ENCODE results near the gene SYVN1. TPM values are rescaled to one million over a fixed set of nuclear protein-coding genes. Genes with fewer than 3 reads are reported as not detected.
A peak's percentile ranks its signal among the peaks of the same experiment; 100 is the strongest.

Gene SYVN1
- total and polyA plus RNA-seq, 12 donors: 9.7 to 124 (median 59.9) TPM

GRCh38 chr11:65112546-65113360 lies 21.6 kb downstream of the SYVN1 start:
- H3K27me3 ChIP-seq: no peaks in the 10 kb centered on the region
- intact Hi-C loops (cut with DNase I): no loop called here
- H3K4me1 ChIP-seq (replicated peaks in 1 of 2): peaks cover 49 to 64% of the 10 kb centered on the region in 2 donors
- no peaks in the 10 kb centered on the region for H3K9me3 ChIP-seq (replicated peaks in 1 of 3)
- TF ChIP-seq, protein P1, sequence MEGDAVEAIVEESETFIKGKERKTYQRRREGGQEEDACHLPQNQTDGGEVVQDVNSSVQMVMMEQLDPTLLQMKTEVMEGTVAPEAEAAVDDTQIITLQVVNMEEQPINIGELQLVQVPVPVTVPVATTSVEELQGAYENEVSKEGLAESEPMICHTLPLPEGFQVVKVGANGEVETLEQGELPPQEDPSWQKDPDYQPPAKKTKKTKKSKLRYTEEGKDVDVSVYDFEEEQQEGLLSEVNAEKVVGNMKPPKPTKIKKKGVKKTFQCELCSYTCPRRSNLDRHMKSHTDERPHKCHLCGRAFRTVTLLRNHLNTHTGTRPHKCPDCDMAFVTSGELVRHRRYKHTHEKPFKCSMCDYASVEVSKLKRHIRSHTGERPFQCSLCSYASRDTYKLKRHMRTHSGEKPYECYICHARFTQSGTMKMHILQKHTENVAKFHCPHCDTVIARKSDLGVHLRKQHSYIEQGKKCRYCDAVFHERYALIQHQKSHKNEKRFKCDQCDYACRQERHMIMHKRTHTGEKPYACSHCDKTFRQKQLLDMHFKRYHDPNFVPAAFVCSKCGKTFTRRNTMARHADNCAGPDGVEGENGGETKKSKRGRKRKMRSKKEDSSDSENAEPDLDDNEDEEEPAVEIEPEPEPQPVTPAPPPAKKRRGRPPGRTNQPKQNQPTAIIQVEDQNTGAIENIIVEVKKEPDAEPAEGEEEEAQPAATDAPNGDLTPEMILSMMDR (IDR thresholded peaks at IDR 0.05): peak; percentile 63 to 97 (median 76)
- peak in 1 of 2 donors; percentile 76 for TF ChIP-seq POLR2A (IDR thresholded peaks at IDR 0.05)
- peaks cover 0 to 38% of the 10 kb centered on the region in 2 donors for H3K36me3 ChIP-seq (replicated peaks in 1 of 2)
- WGBS, 4 donors: 0 to 4% (median 1%) methylated on average over 2 to 57 of the region's 57 CpGs
- peak overlapping the region in 3 of 4 donors; percentile 49 to 75 (median 64) for H3K4me3 ChIP-seq
- peak; percentile 64 to 81 (median 78) for DNase-seq
- peak overlapping the region; percentile 40 to 95 (median 89) for H3K27ac ChIP-seq

DNA sequence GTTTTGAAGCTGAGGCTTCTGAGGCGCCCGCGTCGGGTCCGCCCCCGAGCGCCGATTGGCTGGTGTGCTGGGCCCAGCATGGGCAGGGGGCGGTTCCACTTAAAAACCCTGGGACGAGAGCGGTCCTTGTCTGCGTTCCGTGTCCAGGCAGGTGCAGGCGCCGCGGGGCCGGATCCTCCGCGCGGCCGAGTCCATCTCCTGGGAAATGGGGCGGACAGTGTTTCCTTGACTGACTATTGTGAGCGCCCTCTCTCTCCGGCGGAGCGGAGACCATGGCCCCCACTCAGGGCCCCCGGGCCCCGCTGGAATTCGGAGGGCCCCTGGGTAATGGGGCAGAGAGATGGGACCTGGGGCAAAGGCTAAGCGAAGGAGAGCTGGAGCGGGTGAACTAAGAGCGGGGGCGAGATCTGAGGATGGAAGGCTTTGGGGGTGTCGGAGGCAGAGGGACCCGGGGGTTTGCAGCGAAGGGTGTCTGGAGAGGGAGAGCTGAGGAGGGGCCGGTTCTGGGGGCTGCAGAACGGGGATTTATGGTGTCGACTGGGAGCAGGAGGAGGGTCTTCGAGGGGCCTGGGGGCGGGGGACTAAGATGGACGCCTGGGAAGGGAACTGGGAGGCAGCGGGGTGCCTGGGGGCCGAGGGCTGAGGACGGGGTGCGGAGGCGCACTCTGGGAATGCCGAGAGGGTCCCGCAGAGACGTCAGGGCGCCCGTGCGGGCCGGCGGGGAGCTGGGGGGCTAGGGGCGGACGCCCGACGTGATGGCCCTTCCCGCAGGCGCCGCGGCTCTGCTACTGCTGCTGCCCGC lies 22.4 kb downstream of the SYVN1 start, which contains the start of gene TM7SF2:
Gene TM7SF2 (plus strand): TSS at position 129 of the 802 bp plus-strand sequence. CDS start 144 bp downstream, at position 273.
- Histone ChIP-seq H3K4me3 (peak within 1 kb of the TSS in 3 of 4 donors; percentile 49 to 75 (median 64)), H3K27ac (peak within 1 kb of the TSS; percentile 40 to 95 (median 89)), H3K9me3 (replicated peaks in 1 of 3) (no peaks in the 10 kb centered on the region), H3K4me1 (replicated peaks in 1 of 2) (peaks cover 49 to 62% of the 10 kb centered on the region in 2 donors), H3K27me3 (no peaks in the 10 kb centered on the region), H3K36me3 (replicated peaks in 1 of 2) (peaks cover 0 to 42% of the 10 kb centered on the region in 2 donors)
- 0 to 1% (median 1%) methylated on average over 29 to 64 of the region's 64 CpGs for WGBS, 4 donors
- peak; percentile 98 to 100 for TF ChIP-seq POLR2A (IDR thresholded peaks at IDR 0.05)
- TF ChIP-seq, protein P1 (IDR thresholded peaks at IDR 0.05): no peak
- intact Hi-C loops (cut with DNase I): no loop called here
- DNase-seq: peak; percentile 96 to 99 (median 98)

- H3K4me3 ChIP-seq: peak overlapping the region in 1 of 4 donors; percentile 75
- no peak for DNase-seq
- intact Hi-C loops (cut with DNase I): no loop called here
- H3K9me3 ChIP-seq (replicated peaks in 1 of 3): no peaks in the 10 kb centered on the region
- peaks cover 0 to 41% of the 10 kb centered on the region in 2 donors for H3K36me3 ChIP-seq (replicated peaks in 1 of 2)
- WGBS, 4 donors: 55 to 72% (median 60%) methylated on average over 8 to 31 of the region's 31 CpGs
- TF ChIP-seq, protein P1 (IDR thresholded peaks at IDR 0.05): peak in 1 of 6 experiments; percentile 17
- TF ChIP-seq POLR2A (IDR thresholded peaks at IDR 0.05): no peak
- H3K27me3 ChIP-seq: no peaks in the 10 kb centered on the region
- peaks cover 44 to 55% of the 10 kb centered on the region in 2 donors for H3K4me1 ChIP-seq (replicated peaks in 1 of 2)
- peak overlapping the region in 4 of 5 donors; percentile 69 to 89 (median 83) for H3K27ac ChIP-seq
These were observed 23.1 kb downstream of the SYVN1 start for GRCh38 chr11:65111159-65111743.
